Cortex of kidney (tissue), 1 donor: ENCODE data around the gene SLIT3.

Source experiments
- DNase-seq: peaks from one replicate; lab custom pipeline; 2025; lab: John Stamatoyannopoulos, UW

SLIT3 gene

DNA sequence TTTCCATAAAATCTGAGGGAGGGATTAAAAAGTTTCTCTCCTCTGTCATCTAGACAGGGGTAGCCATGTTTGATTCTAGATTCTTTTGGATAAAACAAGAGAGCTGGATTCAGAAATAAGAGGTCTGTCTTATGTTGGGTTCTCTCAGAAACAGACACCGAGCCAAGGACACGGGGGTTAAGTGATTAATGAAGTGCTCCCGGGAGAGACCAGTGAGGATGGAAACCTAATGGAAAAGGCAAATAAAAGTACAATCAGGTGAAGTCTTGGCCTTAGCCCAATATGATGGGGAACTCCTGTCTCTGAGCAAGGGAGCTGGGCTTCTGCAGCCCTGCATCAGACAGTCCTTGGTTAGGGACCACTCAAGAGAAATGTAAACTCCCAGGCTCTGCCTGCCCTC lies 413.0 kb downstream of the SLIT3 start:
- DNase-seq: no peak

DNA sequence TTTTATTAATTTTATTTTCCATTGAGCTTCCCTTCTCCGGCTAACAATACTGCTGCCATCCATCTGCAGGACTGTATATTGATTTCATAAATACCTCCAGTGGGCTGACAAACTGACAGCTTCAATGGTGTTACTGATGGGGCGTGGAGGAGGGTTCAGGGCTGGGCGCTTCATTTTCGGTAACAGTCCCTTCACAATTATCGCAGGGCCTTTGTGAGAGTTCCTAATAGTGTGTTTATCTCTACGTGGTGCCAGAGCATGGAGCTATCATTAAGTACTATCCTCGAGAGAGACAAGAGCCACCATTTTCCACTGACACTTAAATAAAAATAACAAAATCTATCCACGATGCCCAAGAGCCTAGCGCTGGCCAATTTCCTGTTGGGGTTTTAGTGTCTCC lies 414.8 kb downstream of the SLIT3 start:
- no peak for DNase-seq

DNA sequence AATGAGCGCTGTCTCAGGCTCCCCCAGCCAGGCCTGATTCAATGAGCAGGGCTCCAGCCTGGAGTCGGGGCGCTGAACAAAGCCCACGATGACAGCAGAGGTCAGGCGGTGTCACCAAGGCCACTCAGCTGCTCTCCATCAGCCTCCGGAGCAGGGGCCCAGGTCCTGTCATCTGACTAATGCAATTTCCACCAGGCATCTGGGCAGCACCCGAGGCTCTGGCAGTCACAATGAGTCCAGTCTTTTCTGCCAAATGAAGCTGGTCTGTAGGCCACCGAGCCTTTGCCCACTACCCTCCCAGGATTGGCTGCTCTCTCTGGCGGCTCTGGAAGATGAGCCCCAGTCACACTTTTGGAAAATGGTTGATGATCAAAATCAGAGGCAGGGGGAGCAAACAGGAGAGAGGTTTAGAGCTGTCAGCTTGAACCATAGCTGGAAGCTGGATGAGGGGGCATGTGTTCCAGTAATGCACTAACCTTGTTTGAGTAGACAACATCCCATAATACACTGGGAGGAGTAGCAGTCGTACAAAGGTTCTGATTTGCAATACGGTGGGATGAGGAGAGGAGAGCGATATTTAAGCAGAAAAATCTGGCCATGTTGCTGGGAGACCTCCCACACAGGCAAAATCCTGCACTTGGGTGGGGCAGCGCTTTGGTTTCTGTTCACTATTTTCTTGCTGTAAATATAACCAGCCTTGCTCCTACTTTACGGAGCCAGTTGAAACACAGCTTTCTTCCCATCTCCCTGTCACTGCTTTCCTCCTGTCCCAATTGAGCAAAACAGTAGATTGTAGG lies 415.4 kb downstream of the SLIT3 start:
- DNase-seq: no peak

GRCh38 chr5:168883991-168884390 lies 416.9 kb downstream of the SLIT3 start:
- no peak for DNase-seq

GRCh38 chr5:168883281-168883741 lies 417.6 kb downstream of the SLIT3 start:
- no peak for DNase-seq

DNA sequence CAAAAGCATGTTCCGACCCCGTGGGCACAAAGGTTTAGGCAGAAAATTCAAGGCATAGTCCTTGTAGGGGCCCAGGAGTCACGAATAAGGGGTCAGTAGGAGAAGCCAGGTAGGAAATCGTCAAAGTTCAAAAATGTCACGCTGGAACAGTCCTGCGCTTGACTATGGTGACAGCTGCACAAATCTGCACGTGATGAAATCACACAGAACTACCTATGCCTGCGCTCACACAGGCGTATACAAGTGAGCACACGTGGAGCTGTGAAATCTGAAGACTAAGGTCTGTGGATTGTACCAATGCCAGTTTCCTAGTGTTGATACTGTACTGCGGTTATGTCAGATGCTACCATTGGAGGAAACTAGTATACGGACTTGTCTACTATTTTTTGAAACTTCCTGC lies 418.7 kb downstream of the SLIT3 start:
- DNase-seq: no peak

GRCh38 chr5:168881427-168882149 lies 419.4 kb downstream of the SLIT3 start:
- DNase-seq: no peak

- no peak for DNase-seq
Measured at GRCh38 chr5:168879929-168880328, 421.0 kb downstream of the SLIT3 start.

GRCh38 chr5:168879331-168879730 lies 421.6 kb downstream of the SLIT3 start:
- DNase-seq: no peak

- DNase-seq: no peak
Measured at GRCh38 chr5:168878135-168878745, 422.7 kb downstream of the SLIT3 start.

DNA sequence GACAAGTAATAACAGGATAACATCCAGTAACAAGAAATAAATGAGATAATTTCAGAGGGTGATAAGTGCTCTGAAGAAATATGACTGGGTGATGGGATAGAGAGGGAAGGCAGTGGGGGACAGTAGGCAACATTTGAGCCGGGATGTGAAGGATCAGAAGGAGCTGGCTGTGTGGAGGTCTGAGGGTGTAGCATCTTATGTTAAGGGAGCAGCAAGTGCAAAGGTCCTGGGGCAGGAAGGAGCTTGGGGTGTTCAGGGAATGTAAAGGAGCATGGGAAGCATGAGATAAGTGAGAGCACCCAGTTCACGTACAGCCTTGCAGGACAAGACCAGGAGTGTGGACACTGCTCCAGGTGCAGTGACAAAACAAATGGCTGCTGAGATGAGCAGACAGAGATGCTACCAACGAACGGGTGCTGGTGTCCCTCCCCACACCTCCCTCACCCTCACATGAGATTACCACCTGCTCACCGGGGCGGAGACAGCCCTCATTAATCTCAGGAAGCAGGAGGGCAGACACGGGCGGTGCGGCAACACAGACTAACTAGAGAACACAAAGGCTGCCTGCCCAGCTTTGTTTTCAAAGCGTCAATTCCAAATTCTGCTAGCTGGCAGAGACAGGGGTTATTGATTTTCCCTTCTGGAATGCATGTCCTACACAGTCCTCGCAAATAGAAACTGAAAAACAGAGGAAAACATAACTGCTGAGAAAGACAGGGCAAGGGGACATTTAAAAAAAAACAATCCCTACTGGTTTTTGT lies 423.6 kb downstream of the SLIT3 start:
- no peak for DNase-seq

DNA sequence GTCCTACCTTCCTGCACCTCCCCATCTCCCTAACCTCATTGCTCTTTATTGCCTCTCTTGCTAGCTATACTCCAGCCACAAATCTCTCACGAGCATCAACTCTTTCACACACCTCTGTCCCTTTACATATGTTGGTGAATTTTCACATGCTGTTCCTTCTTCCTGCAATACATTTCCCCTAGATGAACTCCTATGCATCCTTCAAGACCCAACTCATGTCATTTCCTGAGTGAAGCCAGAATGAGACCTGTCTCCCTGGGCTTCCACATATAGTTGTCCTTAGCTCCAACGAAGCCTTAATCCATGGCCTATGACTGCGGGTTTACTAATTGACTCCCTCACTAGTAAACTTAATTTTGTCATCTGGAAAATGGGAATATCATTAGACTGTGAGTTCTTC lies 424.5 kb downstream of the SLIT3 start:
- DNase-seq: no peak

- DNase-seq: no peak
Measured at GRCh38 chr5:168875832-168876231, 425.1 kb downstream of the SLIT3 start.

DNA sequence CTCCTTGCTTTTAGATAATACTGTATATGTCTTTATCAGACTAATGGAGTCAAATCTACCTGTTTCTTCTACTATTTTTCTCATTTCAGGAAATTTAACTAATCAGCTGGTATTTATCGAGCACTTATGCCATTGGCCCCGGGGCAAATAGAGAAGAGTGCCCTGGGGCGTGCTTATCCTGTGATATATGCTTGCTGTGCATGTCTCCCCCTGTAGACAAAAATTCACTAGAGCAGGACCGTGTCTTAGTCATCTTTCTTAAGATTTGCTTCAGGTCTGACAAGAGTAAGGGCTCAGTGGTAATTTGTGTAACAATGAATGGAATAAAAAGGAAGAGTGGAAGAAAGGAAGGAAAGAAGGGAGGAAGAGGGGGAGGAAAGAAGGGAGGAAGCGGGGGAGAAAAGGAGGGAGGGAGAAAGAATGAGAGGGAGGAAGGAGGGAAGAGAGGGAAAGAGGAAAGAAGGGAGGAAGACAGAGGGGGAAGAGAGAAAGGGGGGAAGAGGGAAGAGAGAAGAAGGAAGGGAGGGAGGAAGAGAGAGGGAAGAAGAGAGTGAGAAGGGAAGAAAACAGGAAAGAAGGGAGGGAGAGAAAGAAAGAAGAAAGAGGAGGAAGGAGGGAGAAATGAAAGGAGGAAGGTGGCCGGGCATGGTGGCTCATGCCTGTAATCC lies 426.1 kb downstream of the SLIT3 start:
- no peak for DNase-seq

- no peak for DNase-seq
Measured at GRCh38 chr5:168872246-168872645, 428.7 kb downstream of the SLIT3 start.

GRCh38 chr5:168870910-168871309 lies 430.0 kb downstream of the SLIT3 start:
- no peak for DNase-seq

GRCh38 chr5:168869615-168870227 lies 431.2 kb downstream of the SLIT3 start:
- DNase-seq: no peak

GRCh38 chr5:168867241-168867640 lies 433.7 kb downstream of the SLIT3 start:
- DNase-seq: no peak

- no peak for DNase-seq
Measured at GRCh38 chr5:168865968-168866367, 435.0 kb downstream of the SLIT3 start.

GRCh38 chr5:168863021-168863420 lies 437.9 kb downstream of the SLIT3 start:
- DNase-seq: no peak

DNA sequence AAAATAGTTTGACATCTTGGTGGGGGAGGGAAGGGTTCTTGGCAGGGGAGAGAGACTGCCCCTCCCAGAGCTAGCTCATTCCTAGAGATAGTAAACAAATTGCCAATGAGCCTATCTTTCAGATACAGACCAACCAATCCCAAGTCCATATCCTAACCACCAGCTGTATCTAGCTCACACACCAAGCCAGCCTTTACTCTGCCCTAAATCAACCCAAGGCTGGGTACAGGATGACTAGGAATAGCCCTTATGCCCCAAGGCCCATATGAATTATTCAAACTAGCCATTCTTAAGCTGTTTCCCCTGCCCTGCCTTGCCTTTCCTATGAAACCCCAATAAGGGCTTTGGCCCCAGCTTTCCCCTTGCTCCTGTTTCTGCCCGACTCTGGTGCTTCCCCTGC lies 440.4 kb downstream of the SLIT3 start:
- DNase-seq: no peak
